ENCODE measurements around the gene ONECUT3. TPM values are rescaled to one million over a fixed set of nuclear protein-coding genes. Genes with fewer than 3 reads are reported as not detected.

Gene ONECUT3
- total RNA-seq, 1 donor from 2014 or later, result 0.09 TPM

- Mint-ChIP-seq H3K36me3 (no peaks in the 10 kb centered on the region), H3K9me3 (peaks cover 12% of the 10 kb centered on the region), H3K4me1 (peaks cover 7% of the 10 kb centered on the region), H3K4me3 (peak overlapping the region; percentile 35), H3K27me3 (ENCODE audit: insufficient read depth, low read depth) (peaks cover 76% of the 10 kb centered on the region), H3K27ac (no peak overlapping the region)
- no peak overlapping the region for H3K27ac ChIP-seq
- H3K4me1 ChIP-seq, result no peaks in the 10 kb centered on the region
- peaks cover 26% of the 10 kb centered on the region for H4K20me1 ChIP-seq (ENCODE audit: low read depth)
- H3K4me2 ChIP-seq, result no peak overlapping the region
- H3K27me3 ChIP-seq, result peaks cover 100% of the 10 kb centered on the region
- H3K9me3 ChIP-seq (ENCODE audit: low read depth), result no peaks in the 10 kb centered on the region
- no peaks in the 10 kb centered on the region for H3F3A ChIP-seq (ENCODE audit: low read depth)
- no peak overlapping the region for H3K4me3 ChIP-seq
- H3K79me2 ChIP-seq (ENCODE audit: low read depth), result no peaks in the 10 kb centered on the region
- DNase-seq (ENCODE audit: low spot score), result no peak
- TF ChIP-seq, protein P1, sequence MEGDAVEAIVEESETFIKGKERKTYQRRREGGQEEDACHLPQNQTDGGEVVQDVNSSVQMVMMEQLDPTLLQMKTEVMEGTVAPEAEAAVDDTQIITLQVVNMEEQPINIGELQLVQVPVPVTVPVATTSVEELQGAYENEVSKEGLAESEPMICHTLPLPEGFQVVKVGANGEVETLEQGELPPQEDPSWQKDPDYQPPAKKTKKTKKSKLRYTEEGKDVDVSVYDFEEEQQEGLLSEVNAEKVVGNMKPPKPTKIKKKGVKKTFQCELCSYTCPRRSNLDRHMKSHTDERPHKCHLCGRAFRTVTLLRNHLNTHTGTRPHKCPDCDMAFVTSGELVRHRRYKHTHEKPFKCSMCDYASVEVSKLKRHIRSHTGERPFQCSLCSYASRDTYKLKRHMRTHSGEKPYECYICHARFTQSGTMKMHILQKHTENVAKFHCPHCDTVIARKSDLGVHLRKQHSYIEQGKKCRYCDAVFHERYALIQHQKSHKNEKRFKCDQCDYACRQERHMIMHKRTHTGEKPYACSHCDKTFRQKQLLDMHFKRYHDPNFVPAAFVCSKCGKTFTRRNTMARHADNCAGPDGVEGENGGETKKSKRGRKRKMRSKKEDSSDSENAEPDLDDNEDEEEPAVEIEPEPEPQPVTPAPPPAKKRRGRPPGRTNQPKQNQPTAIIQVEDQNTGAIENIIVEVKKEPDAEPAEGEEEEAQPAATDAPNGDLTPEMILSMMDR (IDR thresholded peaks at IDR 0.05), result no peak
- TF ChIP-seq EZH2 (IDR thresholded peaks at IDR 0.05), result peak; percentile 96
- TF ChIP-seq EZH2phosphoT487 (IDR thresholded peaks at IDR 0.05), result peak; percentile 88
- H2AFZ ChIP-seq (replicated peaks), result no peak overlapping the region
- H3K9ac ChIP-seq, result no peak overlapping the region
- H3K36me3 ChIP-seq, result no peaks in the 10 kb centered on the region
Measured at GRCh38 chr19:1765904-1766799, 12.8 kb downstream of the ONECUT3 start.

- no peaks in the 10 kb centered on the region for H3K36me3 Mint-ChIP-seq
- H3K9ac ChIP-seq, result no peak overlapping the region
- peaks cover 7% of the 10 kb centered on the region for H3K4me1 Mint-ChIP-seq
- TF ChIP-seq, protein P1 (IDR thresholded peaks at IDR 0.05), result no peak
- no peak for TF ChIP-seq EZH2phosphoT487 (IDR thresholded peaks at IDR 0.05)
- no peak for TF ChIP-seq EZH2 (IDR thresholded peaks at IDR 0.05)
- H3K27me3 ChIP-seq, result peaks cover 100% of the 10 kb centered on the region
- H3K36me3 ChIP-seq, result no peaks in the 10 kb centered on the region
- H4K20me1 ChIP-seq (ENCODE audit: low read depth), result peaks cover 19% of the 10 kb centered on the region
- peaks cover 75% of the 10 kb centered on the region for H3K27me3 Mint-ChIP-seq (ENCODE audit: insufficient read depth, low read depth)
- H3K4me3 Mint-ChIP-seq, result no peak overlapping the region
- no peak overlapping the region for H3K27ac Mint-ChIP-seq
- H3K79me2 ChIP-seq (ENCODE audit: low read depth), result no peaks in the 10 kb centered on the region
- no peak overlapping the region for H3K4me2 ChIP-seq
- no peaks in the 10 kb centered on the region for H3K9me3 ChIP-seq (ENCODE audit: low read depth)
- peaks cover 18% of the 10 kb centered on the region for H3K9me3 Mint-ChIP-seq
- no peak overlapping the region for H3K27ac ChIP-seq
- DNase-seq (ENCODE audit: low spot score), result no peak
- no peak overlapping the region for H2AFZ ChIP-seq (replicated peaks)
- no peaks in the 10 kb centered on the region for H3F3A ChIP-seq (ENCODE audit: low read depth)
- H3K4me1 ChIP-seq, result no peaks in the 10 kb centered on the region
- H3K4me3 ChIP-seq, result no peak overlapping the region
Measured at GRCh38 chr19:1766800-1767352, 13.6 kb downstream of the ONECUT3 start.

GRCh38 chr19:1767464-1767933 is 14.2 kb downstream of the ONECUT3 start:
- H3K4me3 Mint-ChIP-seq, result no peak overlapping the region
- H3K9me3 Mint-ChIP-seq, result peaks cover 20% of the 10 kb centered on the region
- H3K4me1 Mint-ChIP-seq, result peaks cover 7% of the 10 kb centered on the region
- H2AFZ ChIP-seq (replicated peaks), result no peak overlapping the region
- peak; percentile 67 for DNase-seq (ENCODE audit: low spot score)
- H3K4me2 ChIP-seq, result no peak overlapping the region
- H3K9ac ChIP-seq, result no peak overlapping the region
- no peak overlapping the region for H3K4me3 ChIP-seq
- H3K27me3 Mint-ChIP-seq (ENCODE audit: insufficient read depth, low read depth), result peaks cover 79% of the 10 kb centered on the region
- no peaks in the 10 kb centered on the region for H3K9me3 ChIP-seq (ENCODE audit: low read depth)
- H3K27ac ChIP-seq, result no peak overlapping the region
- no peaks in the 10 kb centered on the region for H3K36me3 Mint-ChIP-seq
- no peak overlapping the region for H3K27ac Mint-ChIP-seq
- no peaks in the 10 kb centered on the region for H3K4me1 ChIP-seq
- peak; percentile 11 for TF ChIP-seq EZH2 (IDR thresholded peaks at IDR 0.05)
- TF ChIP-seq, protein P1 (IDR thresholded peaks at IDR 0.05), result peak; percentile 94
- TF ChIP-seq EZH2phosphoT487 (IDR thresholded peaks at IDR 0.05), result peak; percentile 21
- H3F3A ChIP-seq (ENCODE audit: low read depth), result no peaks in the 10 kb centered on the region
- H3K36me3 ChIP-seq, result no peaks in the 10 kb centered on the region
- H3K79me2 ChIP-seq (ENCODE audit: low read depth), result no peaks in the 10 kb centered on the region
- peaks cover 100% of the 10 kb centered on the region for H3K27me3 ChIP-seq
- peaks cover 14% of the 10 kb centered on the region for H4K20me1 ChIP-seq (ENCODE audit: low read depth)
